Stimulated activated naive B cell treated with anti-CD40 and anti-IgM and Interleukin-4, amounts not matched to agents 10 μg/mL and 1 μg/mL and 100 μg/mL, for 72 hours (primary cell): ENCODE measurements around the gene SLC44A4.

Experiments
- ATAC-seq, 2 donors: fragments of 150-1000 bp; cut with Tn5 transposase; replicated peaks; 2 replicates each; pipeline ENCODE4 v1.10.0; 2021; ENCODE audit warnings: moderate library complexity in 1 of 2
- DNase-seq: peaks from one replicate; pipeline ENCODE4 v3.0.0; 2021
- H3K27ac Mint-ChIP-seq: one replicate; pipeline ENCODE4 v1.8.0; 2022; ENCODE audit warnings: mild to moderate bottlenecking, mixed read lengths
- H3K27me3 Mint-ChIP-seq, 2 donors: one replicate each; pipeline ENCODE4 v1.8.0; 2022; ENCODE audit warnings: mixed read lengths in 2 of 2
- H3K36me3 Mint-ChIP-seq, 2 donors: one replicate each; pipeline ENCODE4 v1.8.0; 2022; ENCODE audit warnings: mixed read lengths in 2 of 2, mild to moderate bottlenecking in 1 of 2
- H3K4me1 Mint-ChIP-seq, 2 donors: one replicate each; pipeline ENCODE4 v1.8.0; 2022; ENCODE audit warnings: mixed read lengths in 2 of 2, mild to moderate bottlenecking in 1 of 2
- H3K4me3 Mint-ChIP-seq, 2 donors: one replicate each; pipeline ENCODE4 v1.8.0; 2022; ENCODE audit warnings: mild to moderate bottlenecking in 2 of 2, mixed read lengths in 2 of 2, moderate library complexity in 1 of 2
- H3K9me3 Mint-ChIP-seq, 2 donors: one replicate each; pipeline ENCODE4 v1.8.0; 2022; ENCODE audit warnings: mixed read lengths in 2 of 2, mild to moderate bottlenecking in 1 of 2

The SLC44A4 gene

DNA sequence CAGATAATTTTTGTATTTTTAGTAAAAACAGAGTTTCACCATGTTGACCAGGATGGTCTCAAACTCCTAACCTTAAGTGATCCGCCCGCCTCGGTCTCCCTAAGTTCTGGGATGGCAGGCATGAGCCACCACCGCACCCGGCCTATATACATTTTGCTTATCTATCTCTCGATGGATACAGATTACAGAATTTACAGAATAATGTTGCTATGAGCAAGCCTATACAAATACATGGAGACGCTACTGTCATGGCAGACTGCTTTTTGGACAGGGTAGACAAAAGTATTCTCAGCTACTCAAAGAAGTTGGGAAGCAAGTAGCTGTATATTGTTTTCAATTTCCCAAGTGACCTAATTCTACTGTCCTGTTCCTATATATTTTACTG is 65.3 kb downstream of the SLC44A4 start:
- ATAC-seq (no peak), DNase-seq (no peak)
- peaks cover 21 to 33% of the 10 kb centered on the region in 2 donors for H3K4me1 Mint-ChIP-seq
- H3K27ac Mint-ChIP-seq = no peak overlapping the region
- H3K36me3 Mint-ChIP-seq = peaks cover 2 to 11% of the 10 kb centered on the region in 2 donors
- no peaks in the 10 kb centered on the region for H3K27me3 Mint-ChIP-seq
- H3K4me3 Mint-ChIP-seq = peak overlapping the region; percentile 84 to 96
- H3K9me3 Mint-ChIP-seq = no peaks in the 10 kb centered on the region
